ENCODE data around the gene MTERF2.

DNA sequence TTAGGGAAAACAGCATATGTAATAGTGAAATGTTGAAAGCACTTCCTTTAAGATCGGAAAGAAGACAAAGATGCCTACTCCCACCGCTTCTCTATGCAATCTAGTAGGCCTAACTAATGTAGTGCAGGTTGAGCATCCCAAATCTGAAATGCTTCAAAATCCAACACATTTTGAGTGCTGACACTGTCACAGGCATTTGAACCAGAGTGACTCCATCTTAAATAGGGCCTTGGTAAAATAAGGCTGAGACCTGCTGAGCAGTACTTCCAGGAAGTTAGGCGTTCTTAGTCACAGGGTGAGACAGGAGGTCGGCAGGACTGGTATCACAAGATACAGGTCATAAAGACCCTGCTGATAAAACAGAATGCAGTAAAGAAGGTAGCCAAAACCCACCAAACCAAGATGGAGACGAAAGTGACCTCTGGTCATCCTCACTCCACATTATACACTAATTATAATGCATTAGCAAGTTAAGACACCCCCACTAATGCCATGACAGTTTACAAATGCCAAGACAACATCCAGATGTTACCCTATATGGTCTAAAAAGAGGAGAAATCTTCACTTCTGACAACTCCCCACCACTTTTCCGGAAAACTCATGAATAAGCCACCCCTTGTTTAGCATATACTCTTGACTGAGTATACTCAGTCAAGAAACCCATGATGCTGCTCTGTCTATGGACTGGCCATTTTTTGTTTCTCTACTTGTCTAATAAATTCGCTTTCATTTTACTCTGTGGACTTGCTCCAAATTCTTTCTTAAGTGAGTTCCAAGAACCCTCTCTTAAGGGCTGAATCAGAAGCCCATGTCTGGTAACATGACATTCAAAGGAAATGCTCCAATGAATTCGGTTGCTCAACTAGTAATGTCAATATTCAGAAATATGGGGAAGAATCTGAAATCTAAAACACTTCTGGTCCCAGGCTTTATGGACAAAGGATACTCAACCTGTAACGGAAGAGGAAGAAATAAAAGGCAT lies 47.1 kb upstream of the MTERF2 start:
- TF ChIP-seq CTCF (IDR thresholded peaks at IDR 0.05; ENCODE audit: extremely low read depth in 1 of 2, insufficient read depth in 1 of 2, low read depth in 1 of 2, low read length in 2 of 2) (no peak), POLR2A (IDR thresholded peaks at IDR 0.05; ENCODE audit: low read depth, low read length) (no peak), POLR2AphosphoS5 (IDR thresholded peaks at IDR 0.05; ENCODE audit: insufficient read depth, low read depth, low read length) (no peak)
